Subcutaneous abdominal adipose tissue (tissue), 5 donors: Measurements from ENCODE around the gene FYB1.
"Not testable (repeated sequence)": the region's sequence is repeated elsewhere in the genome, so short reads cannot be mapped to it uniquely, and the experiment has no call there.

Source experiments
- H3K27ac ChIP-seq: one replicate; pipeline ENCODE4 v1.7.0; 2013; ENCODE audit warnings: low read depth, mild to moderate bottlenecking, inconsistent platforms, low read length, moderate library complexity
- H3K27me3 ChIP-seq, 5 donors: one replicate each; pipeline ENCODE4 v1.7.0; 2013; ENCODE audit warnings: low read length in 5 of 5, inconsistent platforms in 1 of 5; ENCODE audit not compliant: control insufficient read depth in 5 of 5, insufficient read depth in 4 of 5
- H3K36me3 ChIP-seq, 5 donors: one replicate each; pipeline ENCODE4 v1.7.0; 2013; ENCODE audit warnings: low read length in 5 of 5; ENCODE audit not compliant: control insufficient read depth in 5 of 5, insufficient read depth in 5 of 5
- H3K4me1 ChIP-seq, 5 donors: one replicate each; pipeline ENCODE4 v1.7.0; 2013; ENCODE audit warnings: low read length in 5 of 5, mild to moderate bottlenecking in 3 of 5, moderate library complexity in 1 of 5; ENCODE audit not compliant: control insufficient read depth in 5 of 5, insufficient read depth in 5 of 5
- H3K4me3 ChIP-seq, 5 donors: one replicate each; pipeline ENCODE4 v1.7.0; 2013; ENCODE audit warnings: low read length in 5 of 5, low read depth in 1 of 5
- H3K9ac ChIP-seq, 5 donors: one replicate each; pipeline ENCODE4 v1.7.0; 2013; ENCODE audit warnings: low read length in 5 of 5, mild to moderate bottlenecking in 4 of 5, moderate library complexity in 3 of 5
- H3K9me3 ChIP-seq, 5 donors: one replicate each; pipeline ENCODE4 v1.7.0; 2013; ENCODE audit warnings: low read length in 5 of 5; ENCODE audit not compliant: control insufficient read depth in 5 of 5
- donor health status: healthy.
- donor health status: healthy.
- donor health status: healthy.
- donor health status: healthy.
- donor health status: healthy.

FYB1 gene

DNA sequence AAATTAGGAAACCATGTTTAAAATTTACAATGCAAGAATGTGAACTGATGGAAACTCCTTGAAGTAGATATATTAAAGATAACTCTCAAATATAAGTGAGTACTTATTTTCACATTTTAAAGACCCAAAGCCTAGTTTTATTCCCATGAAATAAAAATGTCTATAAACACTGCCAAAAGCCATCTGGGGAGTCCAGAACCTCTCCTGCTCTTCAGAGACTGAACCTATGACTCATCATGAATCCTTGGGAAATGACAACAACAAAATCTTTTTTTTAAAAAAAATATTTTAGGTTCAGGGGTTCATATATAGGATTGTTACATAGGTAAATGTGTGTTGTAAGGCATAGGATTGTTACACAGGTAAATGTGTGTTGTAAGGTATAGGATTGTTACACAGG, 33.8 kb upstream of the FYB1 start:
- no peaks in the 10 kb centered on the region for H3K27me3 ChIP-seq
- H3K9me3 ChIP-seq = no peaks in the 10 kb centered on the region
- no peaks in the 10 kb centered on the region for H3K36me3 ChIP-seq
- no peak overlapping the region for H3K9ac ChIP-seq
- no peak overlapping the region for H3K27ac ChIP-seq
- peaks cover 0 to 5% (median 0%) of the 10 kb centered on the region in 5 donors for H3K4me1 ChIP-seq
- no peak overlapping the region for H3K4me3 ChIP-seq

DNA sequence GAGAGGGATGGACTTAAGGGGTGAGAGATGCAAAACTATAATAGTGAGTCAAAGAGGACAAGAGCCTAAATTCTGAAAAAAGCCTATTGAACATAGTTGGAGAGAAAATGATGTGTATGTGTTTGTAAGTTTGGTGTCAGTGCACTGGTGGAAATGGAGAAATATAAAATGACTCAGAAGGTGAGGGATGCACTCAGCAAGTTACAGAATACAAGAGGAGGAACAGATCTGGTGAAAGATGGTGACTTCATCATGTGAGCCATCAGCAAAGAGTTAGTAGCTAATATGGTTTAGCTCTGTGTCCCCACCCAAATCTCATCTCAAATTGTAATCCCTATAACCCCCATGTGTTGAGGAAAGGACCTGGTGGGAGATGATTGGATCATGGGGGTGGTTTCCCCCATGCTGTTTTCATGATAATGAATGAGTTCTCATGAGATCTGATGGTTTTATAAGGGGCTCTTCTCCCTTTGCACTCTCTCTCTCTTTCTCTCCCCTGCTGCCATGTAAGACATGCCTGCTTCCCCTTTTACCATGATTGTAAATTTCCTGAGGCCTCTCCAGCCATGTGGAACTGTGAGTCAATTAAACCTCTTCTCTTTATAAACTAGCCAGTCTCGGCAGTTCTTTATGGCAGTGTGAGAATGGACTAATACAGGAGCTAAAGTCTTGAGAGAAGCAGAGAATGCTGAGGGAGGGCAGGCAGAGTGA, 30.4 kb upstream of the FYB1 start:
- Histone ChIP-seq H3K4me3 (no peak overlapping the region), H3K27me3 (no peaks in the 10 kb centered on the region), H3K9me3 (no peaks in the 10 kb centered on the region), H3K9ac (no peak overlapping the region), H3K4me1 (no peaks in the 10 kb centered on the region), H3K27ac (no peak overlapping the region), H3K36me3 (no peaks in the 10 kb centered on the region)

DNA sequence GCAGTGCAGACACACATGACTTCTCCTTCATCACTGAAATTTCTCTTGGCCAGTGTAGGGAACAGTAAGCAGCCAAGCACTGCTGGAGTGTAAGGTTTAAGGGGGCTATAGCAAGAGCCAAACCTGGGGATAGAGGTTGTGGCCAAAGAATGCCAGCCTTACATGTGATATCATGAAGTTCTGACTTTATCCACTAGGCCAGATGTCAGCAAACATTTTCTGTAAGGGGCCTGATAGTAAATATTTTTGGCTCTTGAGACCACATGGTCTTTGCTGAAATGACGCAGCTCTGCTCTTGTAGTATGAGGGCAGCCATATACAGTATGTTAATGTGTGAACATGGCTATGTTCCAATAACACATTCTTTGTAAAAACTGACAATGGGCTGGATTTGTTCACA, 29.7 kb upstream of the FYB1 start:
- Histone ChIP-seq H3K9me3 (no peaks in the 10 kb centered on the region), H3K27me3 (no peaks in the 10 kb centered on the region), H3K4me1 (no peaks in the 10 kb centered on the region), H3K4me3 (no peak overlapping the region), H3K36me3 (no peaks in the 10 kb centered on the region), H3K27ac (no peak overlapping the region), H3K9ac (no peak overlapping the region)

DNA sequence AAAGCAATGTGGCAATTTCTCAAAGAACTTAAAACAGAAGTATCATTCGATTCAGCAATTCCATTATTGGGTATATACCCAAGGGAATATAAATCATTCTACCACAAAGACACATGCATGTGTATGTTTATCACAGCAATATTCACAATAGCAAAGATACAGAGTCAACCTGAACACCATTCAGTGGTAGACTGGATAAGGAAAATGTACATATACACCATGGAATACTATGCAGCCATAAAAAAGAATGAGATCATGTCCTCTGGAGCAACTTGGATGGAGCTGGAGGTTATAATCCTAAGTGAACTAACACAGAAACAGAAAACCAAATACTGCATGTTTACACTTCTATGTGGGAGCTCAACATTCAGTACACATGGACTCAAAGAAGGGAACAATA, 21.4 kb upstream of the FYB1 start:
- Histone ChIP-seq H3K4me3 (no peak overlapping the region), H3K9me3 (peaks cover 0 to 12% (median 9%) of the 10 kb centered on the region in 5 donors), H3K27ac (no peak overlapping the region), H3K9ac (no peak overlapping the region), H3K4me1 (no peaks in the 10 kb centered on the region), H3K36me3 (no peaks in the 10 kb centered on the region), H3K27me3 (no peaks in the 10 kb centered on the region)

DNA sequence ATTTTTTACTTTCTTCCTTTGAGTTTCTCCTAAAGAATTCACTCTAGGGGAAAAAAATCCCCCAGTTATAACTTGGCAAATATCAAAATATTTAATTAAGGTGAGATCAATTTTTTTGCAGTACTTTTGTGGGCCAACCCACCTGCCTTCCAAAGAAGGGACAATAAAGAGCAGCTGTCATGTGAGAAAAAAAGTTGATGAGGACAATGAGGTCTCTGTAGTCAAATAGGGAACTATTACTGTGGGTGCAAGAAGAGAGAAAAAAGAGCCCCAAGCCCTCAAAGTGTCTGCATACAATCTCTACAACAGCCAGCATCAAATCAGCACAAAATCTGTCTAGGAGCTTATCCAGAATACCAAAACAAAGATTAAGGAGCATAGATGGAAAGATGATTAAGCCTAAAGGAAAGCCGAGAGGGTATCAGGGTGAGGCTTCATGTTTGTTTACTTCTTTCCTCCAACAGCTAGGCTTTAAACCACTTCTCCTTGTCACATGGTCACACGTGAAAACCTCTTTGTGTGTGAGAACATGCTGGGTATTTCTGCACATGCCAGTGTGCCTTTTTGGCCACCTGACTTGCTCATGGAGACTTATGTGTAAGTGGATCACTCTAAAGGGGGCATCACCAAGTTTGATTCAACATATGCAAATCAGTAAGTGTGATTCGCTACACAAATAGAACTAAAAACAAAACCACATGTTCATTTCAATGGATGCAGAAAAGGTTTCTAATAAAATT, 19.2 kb upstream of the FYB1 start:
- Histone ChIP-seq H3K27ac (no peak overlapping the region), H3K9ac (no peak overlapping the region), H3K9me3 (peaks cover 0 to 12% (median 9%) of the 10 kb centered on the region in 5 donors), H3K36me3 (no peaks in the 10 kb centered on the region), H3K4me1 (no peaks in the 10 kb centered on the region), H3K27me3 (no peaks in the 10 kb centered on the region), H3K4me3 (no peak overlapping the region)

DNA sequence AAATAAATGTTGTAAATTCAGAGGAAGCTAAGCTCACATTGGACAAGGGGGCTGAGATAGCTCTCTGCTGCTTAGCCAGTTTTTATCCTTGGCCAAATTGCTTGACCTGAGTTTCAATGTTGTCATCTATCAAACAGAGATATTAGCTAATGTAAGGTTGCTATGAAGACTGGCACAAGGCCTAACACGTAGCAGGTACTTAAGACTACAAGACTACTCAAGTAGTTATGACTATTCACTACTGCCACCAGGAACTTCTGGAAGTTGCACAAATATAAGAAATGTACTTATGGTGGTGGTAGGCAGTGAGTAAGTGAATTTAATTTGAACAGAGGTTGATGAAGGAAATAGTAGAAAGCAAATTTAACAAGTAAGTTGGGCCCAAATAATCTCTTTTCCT, 17.4 kb upstream of the FYB1 start:
- Histone ChIP-seq H3K27me3 (no peaks in the 10 kb centered on the region), H3K36me3 (no peaks in the 10 kb centered on the region), H3K4me1 (no peaks in the 10 kb centered on the region), H3K27ac (no peak overlapping the region), H3K9ac (no peak overlapping the region), H3K4me3 (no peak overlapping the region), H3K9me3 (peaks cover 0 to 11% (median 9%) of the 10 kb centered on the region in 5 donors)

DNA sequence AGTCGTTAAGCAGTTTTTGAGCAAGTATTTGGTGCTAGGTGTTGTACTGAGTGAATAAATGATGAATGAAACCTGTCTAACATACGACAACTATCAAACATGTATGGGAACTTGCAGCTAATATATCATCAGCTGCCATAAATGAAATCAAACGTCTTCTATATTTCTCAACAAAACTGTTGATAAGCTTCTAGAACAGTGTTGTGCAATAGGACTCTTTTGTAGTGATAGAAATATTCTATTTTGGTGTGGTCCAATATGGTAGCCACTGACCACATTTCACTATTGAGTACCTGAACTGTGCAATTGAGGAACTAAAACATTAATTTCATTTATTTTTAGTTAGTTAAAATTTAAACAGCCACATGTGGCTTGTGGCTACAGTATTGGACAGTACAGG, 16.3 kb upstream of the FYB1 start:
- H3K27ac ChIP-seq = no peak overlapping the region
- H3K9ac ChIP-seq = no peak overlapping the region
- H3K4me1 ChIP-seq = no peaks in the 10 kb centered on the region
- no peaks in the 10 kb centered on the region for H3K27me3 ChIP-seq
- no peaks in the 10 kb centered on the region for H3K36me3 ChIP-seq
- no peak overlapping the region for H3K4me3 ChIP-seq
- peaks cover 0 to 4% (median under 1%) of the 10 kb centered on the region in 5 donors for H3K9me3 ChIP-seq

DNA sequence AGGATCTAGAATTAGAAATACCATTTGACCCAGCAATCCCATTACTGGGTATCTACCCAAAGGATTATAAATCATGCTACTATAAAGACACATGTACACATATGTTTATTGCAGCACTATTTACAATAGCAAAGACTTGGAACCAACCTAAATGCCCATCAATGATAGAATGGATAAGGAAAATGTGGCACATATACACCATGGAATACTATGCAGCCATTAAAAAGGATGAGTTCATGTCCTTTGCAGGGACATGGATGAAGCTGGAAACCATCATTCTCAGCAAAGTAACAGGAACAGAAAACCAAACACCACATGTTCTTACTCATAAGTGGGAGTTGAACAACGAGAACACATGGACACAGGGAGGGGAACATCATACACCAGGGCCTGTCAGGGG, 15.1 kb upstream of the FYB1 start:
- H3K9ac ChIP-seq, H3K27me3 ChIP-seq, H3K36me3 ChIP-seq, H3K4me3 ChIP-seq, H3K27ac ChIP-seq, H3K4me1 ChIP-seq, H3K9me3 ChIP-seq: not testable (repeated sequence)

DNA sequence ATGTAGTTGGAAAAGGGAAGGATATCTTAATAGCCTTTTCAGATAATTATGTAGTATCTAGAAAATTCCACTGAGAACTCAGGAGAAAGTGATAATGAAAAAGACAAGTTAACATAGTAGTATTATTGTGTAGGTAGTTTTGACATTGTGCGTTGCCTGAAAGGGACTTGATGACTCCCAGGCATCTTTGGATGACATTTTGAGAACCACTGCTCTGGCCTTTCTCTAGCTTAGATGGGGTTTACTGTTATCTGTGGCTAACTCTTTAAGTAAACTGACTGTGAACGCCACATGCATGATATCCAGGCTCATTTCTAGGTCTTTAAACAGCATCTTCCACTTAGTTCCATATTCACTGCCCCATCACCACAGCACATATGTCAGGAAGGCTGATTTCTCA, 14.4 kb upstream of the FYB1 start:
- H3K4me1 ChIP-seq = no peaks in the 10 kb centered on the region
- no peaks in the 10 kb centered on the region for H3K27me3 ChIP-seq
- H3K27ac ChIP-seq = no peak overlapping the region
- H3K9me3 ChIP-seq = no peaks in the 10 kb centered on the region
- no peak overlapping the region for H3K4me3 ChIP-seq
- no peak overlapping the region for H3K9ac ChIP-seq
- no peaks in the 10 kb centered on the region for H3K36me3 ChIP-seq

DNA sequence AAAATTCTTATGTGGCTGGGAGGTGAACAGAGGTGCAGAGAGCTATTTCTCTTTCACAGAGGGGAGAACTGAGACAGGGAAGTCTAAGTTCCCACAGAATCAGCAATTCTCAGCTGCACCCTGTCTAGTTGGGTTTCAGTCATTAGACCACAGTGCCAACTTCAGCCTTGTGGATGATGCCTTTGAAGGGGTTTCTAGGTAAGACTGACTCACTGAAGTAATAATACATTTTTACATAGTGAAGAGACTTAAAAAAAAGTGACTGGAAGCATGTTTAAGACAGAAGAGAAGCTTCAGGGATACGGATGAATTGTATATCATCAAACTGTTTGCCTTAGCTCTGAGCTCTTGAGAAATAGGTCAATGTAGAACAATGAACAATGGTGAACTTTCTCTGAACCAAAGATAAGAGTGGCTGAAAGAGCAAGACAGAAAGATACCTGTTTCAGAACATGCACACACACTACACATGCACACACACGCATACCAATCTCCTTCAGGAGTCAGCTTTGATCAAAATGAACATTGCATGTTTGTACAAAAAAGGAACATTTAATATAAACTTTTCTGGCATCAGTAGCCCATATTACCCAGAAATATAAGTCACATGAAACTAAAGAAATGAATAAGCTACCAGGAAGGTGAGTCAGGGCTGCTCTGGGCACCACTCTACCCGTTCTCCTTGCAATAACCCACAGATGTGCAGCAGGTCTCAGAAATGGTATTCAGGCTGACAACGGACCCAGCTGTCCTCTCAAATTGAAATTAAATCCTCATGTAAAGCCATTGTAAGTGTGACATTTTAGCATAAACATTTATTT, 12.6 kb upstream of the FYB1 start:
- no peak overlapping the region for H3K9ac ChIP-seq
- H3K4me3 ChIP-seq = no peak overlapping the region
- no peaks in the 10 kb centered on the region for H3K4me1 ChIP-seq
- H3K9me3 ChIP-seq = no peaks in the 10 kb centered on the region
- H3K36me3 ChIP-seq = no peaks in the 10 kb centered on the region
- H3K27ac ChIP-seq = no peak overlapping the region
- no peaks in the 10 kb centered on the region for H3K27me3 ChIP-seq
